CD4-positive, alpha-beta T cell treated with Interleukin-1 beta for 1 hour (primary cell): ENCODE results near the gene ENPP7.

Experiments
- DNase-seq, 2 donors: peaks; one replicate each; pipeline ENCODE4 v3.0.0-alpha.2; 2020 to 2022

ENPP7 gene

DNA sequence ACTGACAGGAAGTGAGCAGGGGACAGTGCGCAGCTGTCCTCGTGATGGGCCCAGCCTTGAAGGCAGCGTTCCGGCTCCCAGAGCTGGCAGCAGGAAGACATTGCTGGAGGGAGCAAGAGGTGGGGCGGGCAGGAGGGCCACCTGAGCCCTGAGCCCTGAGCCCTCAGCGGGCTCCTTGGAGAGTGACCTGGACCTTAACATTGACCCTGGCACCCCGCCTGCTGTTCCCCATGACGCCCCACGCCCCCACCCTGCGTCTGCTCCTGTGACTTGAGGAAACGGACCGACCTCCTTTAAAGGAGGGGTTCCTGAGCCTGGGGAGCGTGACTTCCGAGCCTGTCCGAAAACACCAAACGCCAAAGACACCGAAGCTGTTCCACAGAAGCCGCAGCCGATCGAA, 25.1 kb upstream of the ENPP7 start:
- DNase-seq = no peak

DNA sequence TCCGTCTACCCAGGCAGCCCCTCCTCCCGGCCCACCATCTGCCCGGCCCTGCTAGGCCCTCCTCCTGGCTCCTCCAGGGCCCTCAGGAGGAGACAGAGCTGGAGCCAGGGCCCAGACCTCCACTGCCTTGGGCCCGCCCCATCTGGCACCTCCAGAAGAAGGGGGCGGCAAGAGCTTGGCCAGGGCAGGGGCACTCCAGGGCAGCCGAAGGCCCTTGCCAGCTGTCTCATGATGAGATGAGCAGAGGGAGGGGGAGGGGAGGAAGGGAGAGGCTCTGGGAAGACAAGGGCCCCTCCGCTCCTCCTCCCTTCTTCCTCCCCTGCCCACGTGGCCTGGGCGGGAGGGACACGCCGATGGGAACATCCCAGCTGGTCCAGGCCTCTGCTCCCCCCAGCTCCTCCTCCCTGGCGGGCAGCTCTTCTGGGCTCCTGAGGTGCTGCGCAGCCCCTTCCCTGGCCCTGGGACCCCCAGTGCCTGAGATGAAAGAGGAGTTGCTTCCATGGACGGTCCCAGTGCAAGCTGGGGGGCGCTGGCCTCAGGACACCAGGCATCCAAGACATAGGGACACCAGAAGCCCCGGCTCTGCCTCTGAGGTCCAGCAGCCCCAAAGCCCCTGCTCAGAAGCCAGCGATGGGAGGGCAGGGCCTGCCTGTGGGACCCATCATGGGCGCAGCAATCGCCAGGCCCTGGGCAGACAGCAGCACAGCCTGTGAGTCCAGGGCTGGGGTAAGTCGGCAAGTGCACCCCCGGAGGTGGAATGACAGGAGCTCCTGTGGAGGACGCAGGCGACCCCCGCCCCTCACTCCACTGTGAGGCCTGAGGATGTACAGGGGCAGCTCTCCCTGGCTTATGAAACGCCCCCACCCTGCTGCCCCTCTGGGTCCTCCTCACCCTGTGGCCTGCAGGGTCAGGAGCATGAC, 23.6 kb upstream of the ENPP7 start:
- DNase-seq = no peak

DNA sequence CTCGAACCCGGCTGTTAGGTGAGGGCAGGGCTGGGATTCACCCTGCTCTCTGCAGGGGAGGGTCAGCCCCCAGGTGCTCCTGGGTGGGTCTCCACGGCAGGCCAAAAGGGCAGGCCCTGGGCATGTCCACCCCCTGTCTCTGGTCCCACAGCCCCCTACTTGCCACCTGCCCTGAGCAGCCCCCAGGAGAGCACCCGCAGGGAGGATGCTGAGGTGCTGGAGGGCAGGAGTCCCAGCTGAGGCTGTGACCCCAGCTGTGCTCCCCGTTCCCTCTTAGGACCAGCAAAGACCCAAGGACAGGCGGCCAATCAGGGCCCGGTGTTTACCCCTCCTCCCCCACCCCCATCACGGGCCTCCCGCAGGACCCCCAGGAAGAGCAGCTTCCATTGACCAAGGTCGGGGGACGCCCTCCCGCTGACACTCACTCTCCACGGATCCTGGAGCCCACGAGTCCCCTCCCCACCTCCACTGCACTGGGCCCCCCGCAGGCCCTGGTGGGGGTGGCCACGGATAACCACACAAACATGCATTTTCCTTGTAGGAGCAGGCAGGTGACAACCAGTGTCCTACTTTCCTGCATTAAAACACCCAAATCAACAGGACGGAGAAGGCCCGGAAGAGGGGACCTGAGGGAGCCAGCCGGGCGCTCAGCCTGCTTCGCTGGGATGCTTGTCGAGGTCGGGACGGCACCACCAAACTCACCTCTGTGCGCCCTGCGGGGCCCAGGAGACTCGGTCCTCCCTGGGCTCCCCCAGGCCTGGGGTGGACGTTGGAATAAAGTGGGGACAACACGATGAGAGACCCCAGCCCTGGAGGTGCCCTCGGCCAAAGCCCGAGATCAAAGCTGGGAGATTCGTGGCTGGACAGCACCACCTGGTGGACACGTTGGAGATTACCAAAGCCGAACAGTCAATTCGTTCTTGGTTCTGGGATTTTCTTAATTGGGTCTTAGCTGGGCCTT, 22.5 kb upstream of the ENPP7 start:
- peak; percentile 51 to 56 for DNase-seq

DNA sequence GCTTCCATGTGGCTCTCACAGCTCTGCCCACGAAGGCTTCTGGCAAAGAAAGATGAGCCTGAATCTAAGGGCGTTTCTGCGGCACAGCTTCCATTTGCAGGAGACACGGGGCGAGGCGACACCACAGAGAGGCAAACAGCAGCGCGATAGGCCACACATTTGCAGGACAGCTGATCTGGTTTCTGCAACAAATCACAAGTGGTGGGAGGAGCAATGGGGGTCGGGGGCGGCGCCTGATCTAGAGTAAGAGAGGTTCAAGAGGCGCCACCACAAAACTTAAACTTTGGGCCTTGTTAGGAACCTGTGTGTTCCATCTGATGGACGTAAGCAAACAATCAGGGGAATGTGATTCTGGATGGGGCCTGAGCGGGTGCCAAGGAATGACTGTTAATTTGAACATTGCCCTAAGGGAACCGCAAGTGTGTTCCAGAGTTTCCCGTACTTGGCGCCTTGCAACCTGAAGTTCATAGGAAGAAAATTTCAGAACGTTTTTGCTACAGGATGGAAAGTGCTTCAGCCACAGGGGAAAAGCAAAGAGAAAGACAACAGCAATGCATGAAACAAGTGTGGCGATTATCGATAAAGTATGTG, 18.9 kb upstream of the ENPP7 start:
- DNase-seq = no peak

DNA sequence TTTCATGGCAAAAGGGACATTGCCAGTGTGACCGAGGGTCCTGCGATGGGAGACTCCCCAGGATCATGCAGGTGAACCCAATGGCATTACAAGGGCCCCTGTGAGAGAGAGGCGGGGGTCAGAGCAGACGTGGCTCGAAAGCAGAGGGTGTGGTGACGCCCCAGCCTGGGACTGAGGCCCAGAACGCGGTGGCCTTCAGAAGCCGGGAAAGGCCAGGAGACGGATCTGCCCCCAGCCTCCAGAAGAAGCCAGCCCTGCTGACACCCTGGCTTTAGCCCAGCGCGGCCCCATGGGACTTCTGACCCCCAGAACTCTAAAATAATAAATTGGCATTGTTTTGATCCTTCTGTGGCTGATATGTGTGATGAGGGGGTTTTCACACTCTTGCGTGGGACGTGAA, 17.4 kb upstream of the ENPP7 start:
- no peak for DNase-seq

DNA sequence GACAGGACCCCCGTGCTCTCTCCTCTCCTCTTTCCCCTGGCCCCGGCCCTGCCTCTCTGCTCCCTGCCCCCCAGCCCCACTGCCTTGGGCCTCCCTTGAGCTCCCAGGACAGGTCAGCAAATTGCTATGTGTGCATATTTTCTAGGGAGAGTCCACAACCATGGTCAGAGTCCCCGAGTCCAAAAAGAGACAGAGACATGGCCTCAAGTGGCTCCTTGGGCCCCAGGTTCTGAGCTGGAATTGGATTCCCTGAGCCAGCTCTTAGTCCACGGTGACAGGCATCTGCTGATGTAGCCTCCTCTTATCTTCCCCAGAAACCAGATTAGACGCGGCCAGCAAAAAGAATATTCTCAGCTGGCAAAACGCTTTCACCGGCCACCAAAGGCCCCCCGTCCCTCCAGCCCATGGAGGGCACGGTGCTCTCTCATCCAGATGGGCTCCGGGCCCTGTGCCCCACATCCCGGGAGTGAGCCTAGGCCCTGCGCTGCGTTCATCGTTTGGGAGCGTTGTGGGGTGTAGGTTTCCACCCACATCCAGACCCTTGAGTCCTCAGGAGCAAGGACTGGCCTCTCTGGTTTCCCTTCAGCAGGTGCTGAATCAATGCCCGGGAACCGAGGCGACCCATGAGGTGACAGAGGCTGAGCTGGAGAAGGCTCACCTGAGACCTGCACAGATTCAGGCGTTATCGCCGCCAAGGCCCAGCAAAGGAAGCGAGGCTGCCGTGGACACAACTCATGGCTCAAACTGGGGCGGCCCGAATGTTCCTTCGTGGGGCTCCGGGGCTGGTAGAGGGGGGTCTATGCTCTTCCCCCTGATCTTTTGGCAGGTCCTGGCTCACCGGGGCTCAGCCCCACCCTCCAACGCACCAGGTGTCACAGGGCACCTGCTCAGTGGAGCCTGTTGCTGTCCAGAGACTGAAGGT, 16.3 kb upstream of the ENPP7 start:
- no peak for DNase-seq

DNA sequence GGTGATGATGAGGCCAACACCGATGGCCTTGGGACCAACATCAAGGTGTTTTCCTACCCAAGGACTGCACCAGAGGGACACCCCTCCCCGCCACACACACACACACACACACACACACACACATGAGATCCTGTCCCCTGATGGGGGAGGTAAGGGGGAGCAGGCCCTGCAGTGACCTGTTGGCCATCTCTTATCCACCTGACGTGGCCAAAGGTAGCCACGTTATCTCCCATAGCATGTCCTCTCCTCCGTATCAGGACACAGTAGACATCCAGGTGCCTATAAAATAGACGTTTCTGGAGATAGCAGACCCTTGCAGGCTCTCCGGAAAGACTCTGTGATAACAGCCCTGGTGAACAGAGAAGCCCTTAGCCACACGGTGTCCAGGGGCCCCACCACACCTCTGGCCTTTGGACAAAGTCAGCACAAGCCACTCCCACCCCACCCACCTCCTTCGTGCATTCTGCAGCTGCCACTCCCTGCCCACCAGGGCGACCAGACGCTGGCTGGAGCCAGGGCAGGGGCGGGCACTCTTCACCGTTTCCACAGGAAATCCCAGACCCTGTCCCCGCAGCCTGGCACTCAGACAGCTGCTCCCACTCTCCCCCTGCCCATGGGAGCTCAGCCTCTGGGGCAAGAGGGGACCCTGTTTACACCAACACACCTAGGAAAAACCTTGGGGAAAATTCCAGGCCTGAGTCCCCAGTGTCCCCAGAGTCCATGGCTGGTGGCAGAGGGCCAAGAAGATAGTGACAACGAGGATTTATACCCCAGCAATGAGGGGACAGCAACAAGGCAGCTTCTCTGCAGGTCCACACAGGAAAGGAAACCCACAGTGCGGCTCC, 15.4 kb upstream of the ENPP7 start:
- no peak for DNase-seq

DNA sequence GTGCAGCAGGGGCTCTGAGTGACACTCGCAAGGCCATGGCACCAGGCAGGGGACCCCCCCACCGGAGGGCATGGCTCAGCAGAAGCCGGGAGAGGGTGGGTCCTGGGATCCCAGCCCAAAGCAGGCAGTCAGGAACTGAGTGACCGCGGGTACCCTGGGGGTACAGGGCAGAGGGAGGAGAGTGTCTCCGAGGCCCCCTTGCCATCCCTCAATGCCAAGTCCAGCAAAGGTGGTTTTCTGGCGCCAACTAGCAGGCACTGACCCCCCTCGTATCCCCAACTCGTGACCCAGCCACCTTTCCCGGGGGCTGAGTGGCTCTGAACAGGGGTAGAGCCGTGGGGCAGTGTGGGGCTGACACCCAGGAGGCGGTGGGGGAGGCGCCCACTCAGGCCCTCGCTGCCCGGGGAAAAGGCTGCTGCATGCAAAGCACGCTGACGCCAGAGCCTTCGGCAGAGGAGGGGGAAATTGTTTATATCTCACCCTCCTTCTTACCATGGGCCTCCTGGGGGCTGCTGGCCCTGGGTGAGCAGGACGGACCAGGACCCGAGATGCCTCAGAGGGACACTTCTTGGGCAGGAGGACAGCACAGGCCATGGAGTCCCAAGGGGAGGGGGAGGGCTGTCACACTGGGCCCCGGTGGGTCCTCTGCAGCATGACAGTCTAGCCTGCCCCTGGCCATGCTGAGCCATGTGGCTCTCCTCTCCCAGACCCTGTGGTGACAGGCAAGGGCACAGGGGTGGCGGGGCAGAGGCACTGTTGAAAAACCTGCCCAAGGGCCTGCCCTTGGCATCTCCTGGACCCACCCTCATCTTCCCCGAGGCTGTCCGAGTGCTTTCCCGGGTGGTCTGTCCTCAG, 14.6 kb upstream of the ENPP7 start:
- DNase-seq = no peak

DNA sequence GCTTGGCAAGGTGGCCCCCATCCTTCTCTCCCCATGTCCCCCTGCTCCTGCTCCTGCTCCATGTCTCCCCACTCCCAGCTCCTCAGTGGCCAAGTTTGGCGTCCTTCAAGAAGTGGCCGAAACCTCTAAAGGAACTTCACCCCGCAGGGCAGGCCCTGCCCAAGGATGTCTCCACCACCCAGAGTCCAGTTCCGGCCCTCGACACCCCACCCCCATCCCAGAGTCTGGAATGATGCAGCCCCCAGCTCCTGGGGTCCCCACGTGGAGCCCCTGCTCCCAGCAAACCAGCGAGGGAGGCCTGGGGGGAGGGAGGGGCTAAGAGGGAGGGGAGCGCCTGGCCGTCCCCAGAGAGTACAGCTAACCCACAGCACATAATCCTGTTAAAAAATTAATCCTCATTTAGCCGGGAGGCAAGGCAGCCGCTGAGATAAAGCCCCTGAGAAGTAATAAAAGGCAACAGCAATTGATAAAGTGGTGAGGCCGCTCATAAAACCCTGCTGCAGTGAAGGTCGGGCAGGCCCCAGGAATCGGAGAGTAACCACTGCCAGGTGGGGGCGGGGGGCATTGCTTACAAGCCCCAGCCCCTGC, 9.9 kb upstream of the ENPP7 start:
- no peak for DNase-seq

DNA sequence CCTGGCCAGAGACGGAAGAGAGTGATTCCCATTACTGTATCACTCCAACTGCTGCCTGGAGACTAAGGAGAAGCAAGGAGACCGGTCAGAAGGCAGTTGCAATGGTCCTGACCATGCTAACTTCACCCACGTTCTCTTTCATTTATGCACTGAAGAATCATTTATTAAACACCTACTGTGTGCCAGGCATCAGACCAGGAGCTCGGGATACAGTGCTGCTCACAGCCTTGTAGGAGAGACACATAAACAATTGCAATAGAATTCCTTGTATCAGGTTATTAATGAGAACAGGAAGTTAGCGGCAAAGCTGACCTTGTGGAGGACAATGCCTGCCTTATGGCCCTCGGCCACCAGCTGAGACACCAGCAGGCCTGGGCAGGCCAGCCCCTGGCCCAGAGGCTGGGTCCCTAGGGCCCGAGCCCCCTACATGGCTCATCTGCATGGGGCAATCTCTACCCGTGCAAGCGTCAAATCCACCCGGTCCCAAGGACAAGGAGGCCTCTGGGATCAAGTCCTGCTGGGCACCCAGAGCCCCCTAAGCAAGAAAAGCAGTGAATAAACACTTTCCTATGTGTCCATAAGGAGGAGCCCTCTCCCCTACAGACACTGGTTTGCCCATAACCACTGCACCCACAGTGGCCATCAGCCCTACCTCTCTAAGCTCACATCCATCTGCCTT, 8.6 kb upstream of the ENPP7 start:
- DNase-seq = no peak

DNA sequence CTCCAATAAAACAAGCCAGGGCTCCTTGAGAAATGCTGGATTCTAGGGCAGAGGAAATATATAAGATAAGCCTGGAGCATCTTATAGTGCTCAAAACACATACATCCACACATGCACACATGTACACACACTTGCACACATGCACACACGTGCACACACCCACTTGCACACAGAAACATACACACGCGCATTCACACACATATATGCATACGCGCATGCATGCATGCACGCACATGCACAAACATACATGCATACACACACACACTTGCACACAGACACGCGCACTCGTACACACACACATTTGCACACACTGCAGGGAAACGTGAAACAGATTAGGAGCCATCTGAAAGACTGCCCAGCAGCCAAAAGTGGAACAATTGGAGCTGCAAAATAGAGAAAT, 8.0 kb upstream of the ENPP7 start:
- DNase-seq = no peak

DNA sequence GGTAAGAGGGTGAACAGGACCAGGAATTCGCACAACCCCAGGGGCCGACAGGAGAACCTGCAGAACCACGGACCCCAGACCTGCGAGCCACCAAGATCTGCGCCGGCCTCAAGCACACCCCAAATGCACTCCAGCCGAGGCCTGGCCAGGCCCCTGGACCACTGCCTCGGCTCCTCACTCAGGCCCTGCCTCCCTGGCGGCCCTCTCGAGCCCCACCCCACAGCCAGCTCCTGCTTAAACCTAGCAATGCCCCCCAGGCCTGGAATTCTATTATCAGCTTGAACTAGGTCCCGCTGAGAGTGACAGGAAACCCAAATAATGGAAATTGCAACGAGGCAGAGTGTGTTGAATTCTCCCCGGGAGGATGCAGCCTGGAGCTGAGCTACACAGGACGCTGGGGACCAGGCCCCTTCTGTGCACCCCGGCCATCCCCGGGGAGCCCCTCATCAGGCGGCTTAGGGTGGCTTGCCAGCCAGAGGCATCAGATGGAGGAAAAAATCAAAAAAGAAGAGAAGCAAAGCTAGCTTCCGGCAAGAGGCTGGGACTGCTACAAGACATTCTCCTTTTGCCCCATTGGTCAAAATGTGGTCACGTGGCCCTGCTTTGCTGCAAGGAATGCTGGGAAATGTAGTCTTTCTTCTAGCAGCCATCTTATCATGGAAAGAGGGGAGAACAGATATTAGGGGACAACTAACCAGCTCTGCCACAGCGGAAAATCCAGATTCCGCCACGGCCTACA, 2.4 kb upstream of the ENPP7 start:
- peak; percentile 90 to 93 for DNase-seq

DNA sequence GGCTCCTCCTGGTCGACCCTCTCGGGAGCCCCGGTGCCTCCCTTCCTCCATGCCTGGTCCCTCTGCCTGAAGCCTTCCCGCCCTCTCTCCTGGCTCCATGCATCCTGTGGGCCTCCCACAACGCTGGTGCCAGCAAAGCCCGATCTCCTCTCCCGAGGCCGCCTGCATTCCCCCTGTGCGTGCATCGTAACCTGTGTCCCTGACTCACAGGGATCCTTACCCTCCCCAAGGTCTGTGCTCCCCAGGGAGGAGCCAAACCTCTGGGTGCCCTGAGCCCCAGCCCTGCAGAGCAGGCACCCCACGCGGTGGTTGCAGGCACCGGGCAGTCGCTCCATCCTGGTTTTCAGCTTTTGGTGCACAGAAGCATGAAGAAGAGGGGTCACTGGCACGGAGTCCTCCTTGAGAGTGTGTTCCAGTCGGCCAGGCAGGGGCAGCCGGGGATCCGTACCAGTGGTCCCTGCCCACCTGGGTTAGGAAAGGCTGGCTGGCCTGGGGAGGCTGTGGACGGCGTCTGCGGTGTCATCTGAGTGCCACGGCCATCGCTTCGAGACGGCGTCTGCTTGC, 1.8 kb upstream of the ENPP7 start:
- DNase-seq = no peak

DNA sequence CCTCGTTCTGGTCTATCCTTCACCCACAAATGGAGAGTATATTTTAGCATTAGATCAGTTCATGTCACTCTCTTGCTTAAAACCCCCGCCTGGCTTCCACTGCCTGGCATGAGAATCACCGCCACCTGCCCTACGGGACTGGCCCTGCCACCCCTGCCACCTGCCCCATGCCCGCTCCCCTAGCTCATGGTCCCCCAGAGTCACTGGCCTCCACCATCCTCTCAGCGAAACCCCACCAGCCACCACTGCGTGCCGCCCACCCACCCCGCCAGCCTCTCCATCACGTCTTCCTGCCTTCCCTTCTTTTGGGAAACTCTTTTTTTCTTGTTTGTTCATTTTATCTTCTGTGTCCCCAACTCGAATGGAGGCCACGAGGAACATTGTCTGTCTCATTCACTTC, 982 bp upstream of the ENPP7 start:
- DNase-seq = no peak

DNA sequence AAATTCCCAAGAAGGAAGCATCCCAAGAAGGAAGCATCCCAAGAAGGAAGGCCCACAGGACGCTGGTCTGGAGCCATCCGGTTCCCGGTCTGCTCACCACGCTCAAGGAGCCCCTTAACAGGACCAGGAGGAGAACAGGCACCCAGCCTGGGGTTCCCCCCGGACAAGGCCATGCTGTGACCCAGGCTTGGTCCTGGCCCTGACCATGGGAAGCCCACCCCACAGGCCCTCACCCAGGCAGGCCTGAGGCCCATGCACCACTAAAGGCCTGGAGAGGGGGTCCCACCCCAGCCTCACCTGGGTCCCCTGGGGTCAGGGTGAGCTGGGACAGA, 340 bp upstream of the ENPP7 start:
- no peak for DNase-seq

DNA sequence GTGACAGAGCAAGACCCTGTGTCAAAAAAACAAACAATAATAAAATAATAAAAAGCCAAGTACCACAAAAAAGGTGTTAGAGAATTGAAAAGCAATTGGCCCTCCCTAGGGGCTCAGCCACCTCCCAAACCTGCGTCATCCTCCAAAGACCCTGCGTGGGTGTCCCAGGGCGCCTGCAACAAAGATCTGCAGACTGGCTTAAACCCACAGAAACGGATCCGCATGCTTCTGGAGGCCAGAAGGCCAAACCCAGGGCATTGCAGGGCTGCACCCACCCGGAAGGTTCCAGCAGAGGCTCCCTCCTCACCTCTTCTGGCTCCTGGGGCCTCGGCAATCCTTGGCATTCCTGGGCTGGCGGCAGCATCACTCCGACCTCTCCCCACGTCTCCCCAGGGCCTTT, 1.5 kb downstream of the ENPP7 start:
- no peak for DNase-seq

DNA sequence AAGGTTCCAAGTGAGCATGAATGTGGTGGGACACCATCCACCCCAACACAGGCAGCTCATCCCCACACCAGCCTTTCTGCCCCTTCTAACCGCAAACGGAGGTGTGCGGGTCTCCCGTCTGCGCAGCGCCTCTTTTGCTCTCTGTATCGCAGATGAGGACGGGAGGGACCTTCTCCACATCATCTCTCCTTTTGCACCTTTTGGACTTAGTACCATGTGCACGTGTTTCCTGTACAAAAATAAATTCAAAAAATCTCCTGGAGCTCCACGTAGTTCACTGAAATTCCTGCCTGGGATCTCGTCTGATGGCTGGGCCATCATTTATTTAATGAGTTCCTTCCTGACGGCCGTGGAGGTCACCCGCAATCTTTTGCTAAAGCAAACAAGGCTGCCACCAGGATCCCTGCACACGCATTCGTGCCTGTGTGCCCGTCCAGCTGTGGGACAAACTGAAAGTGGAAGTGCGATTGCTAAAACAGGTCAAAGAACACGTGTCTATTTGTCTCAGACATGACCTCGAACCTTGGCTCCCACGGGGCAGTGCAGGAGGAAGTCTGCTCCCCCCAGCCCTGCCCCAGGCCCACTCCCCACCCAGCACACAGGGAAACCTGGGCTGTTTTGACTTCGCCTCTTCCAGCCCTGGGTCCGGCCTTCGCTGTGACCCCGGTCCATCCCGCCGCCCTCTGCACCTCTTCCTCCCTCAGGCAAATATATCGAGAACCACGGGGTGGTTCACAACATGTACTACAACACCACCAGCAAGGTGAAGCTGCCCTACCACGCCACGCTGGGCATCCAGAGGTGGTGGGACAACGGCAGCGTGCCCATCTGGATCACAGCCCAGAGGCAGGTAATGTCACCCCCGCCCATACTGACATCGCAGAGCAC, 2.3 kb downstream of the ENPP7 start:
- peak; percentile 46 to 55 for DNase-seq
